GM19099 (cell line): ENCODE data around the gene SKIL.

Source experiments
- POLR2A ChIP-seq: IDR thresholded peaks from 3 replicates; pipeline ENCODE4 v1.6.1; 2011; ENCODE audit warnings: low read depth; ENCODE audit not compliant: insufficient read length; ENCODE audit errors: extremely low read depth

SKIL gene

DNA sequence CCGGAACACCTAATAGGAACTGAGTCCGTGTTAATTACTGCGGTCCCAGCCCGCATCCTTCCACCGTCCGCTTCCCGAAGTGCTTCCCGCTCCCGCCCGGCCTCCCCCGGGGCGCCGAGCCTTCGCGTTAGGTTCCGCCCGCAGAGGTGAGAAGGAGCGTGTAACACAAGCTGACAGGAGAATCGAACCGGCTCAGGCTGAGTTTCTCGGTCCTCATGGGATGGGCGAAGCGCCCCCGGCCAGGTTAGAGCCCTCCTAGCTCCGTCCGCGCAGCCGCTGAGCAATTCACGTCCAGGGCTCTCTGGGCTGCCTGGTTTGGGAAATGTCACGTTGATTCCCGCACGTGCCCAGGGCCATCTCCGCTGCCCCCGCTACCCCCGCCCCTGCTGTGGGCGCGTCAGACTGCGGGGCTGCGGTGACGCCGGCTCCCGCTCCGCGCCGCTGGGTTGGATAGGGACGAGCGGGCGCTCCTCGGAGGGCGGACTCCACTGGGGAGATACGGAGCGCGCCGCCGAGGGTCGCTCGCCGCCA is 62.1 kb downstream of the SKIL start:
- TF ChIP-seq POLR2A, result no peak

DNA sequence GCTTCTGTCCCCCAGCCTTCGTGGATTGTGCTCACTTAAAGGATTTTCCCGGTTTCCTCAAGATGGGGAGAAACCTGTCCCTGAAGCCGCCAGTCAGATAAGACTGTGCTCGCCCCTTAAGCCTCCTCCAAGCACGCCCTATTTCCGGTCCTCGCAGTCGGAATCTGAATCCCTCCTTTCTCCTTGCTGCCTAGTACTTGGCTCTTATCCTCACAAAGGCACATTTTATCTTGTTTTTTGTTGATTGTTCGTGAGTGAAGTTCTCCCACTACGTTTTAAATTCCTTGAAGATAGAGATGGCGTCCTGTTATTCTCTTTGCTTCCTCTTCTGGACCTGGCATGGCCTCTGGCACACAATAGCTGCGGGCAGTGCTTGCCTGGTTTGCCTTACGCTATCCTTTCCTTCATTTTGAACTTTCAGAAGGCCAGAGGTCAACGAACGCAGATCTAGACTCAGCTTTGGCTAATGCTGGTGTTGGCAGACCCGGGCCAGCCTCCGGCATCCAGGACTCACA is 62.8 kb downstream of the SKIL start:
- TF ChIP-seq POLR2A, result no peak

DNA sequence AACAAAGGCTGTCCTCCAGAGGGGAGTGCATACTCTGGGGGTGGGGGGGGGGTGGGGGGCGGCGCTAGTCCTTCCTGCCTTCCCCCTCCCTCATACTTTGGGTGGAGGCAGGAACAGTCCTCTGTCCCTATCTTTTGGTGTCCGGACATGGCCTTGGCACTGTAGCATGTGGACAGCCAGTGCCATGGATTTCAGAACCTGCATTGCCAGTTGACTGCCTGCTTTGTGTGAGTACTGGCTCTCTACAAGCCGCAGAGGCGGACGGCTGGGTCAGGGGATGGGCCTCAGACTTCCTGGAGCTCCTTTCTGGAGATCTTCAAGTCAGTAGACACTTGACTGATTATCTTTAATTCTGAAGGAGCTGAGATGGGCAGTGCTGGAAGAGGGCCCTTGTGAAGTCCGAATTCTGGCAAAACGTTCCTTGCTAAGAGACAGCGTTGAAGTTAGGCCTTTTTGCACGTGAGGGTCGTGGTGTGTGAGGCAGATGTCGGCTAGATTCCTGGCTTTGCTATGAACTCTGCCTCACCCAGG is 63.7 kb downstream of the SKIL start:
- TF ChIP-seq POLR2A, result no peak

DNA sequence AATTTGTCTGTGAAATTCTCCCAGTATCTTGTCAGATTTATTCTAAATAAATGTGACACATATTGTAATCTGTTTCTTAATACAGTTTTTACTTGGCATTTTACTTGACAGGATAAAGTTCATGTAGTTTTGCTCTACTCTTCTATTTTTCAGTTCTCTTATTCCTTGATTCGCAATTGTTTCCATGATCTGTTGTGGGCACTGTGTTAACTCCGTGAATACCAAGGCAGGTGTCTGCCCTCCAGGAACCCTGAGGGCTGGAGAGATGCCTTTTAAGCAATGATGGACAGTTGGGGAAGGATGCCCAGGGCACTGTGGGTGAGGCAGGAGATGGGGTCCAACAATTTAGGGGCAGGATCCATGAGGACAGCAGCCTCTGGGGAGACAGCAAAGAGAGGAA is 64.2 kb downstream of the SKIL start:
- TF ChIP-seq POLR2A, result no peak

DNA sequence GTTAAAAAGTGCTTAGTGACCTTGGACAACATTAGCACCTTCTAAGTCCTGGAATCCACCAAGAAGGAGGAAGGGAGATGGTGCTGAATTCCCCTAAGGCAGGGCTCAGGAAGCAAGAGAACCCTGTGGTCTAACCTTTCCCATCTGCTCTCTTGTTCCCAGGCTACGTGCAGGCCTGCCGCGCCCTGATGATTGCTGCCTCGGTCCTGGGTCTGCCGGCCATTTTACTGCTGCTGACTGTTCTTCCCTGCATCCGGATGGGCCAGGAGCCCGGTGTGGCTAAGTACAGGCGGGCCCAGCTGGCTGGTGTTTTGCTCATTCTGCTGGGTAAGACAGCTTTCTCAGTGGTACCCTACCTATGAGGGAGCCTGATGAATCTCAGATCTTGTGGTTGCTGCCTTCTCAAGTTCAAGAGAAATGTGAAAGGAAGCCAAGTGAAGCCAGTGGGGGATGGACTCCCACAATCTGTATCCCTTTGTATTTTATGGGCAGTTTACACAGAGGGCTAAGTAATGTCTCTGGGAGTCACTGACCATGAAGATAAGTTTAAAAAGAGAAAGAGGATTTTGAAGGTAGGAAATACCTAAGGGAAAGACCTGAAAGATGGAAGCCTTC is 65.6 kb downstream of the SKIL start:
- no peak for TF ChIP-seq POLR2A

DNA sequence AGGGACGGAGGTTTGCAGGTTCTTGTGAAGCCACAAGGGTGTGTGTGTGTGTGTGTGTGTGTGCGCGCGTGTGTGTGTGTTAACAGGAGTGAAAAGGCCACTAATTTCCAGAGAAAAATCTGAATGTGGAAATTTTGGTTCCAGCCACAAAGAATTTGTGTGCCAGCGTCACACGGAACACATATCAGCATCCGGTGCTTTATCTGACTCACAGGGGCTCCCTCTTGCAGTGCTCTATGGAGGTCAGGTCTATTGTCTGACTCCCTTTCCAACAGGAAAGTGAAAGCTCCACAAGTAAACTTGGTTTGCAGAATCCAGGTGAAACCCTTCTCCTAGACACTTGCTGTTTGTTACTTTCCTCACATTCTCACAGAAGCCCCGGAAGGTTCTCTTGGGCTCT is 67.4 kb downstream of the SKIL start:
- no peak for TF ChIP-seq POLR2A

DNA sequence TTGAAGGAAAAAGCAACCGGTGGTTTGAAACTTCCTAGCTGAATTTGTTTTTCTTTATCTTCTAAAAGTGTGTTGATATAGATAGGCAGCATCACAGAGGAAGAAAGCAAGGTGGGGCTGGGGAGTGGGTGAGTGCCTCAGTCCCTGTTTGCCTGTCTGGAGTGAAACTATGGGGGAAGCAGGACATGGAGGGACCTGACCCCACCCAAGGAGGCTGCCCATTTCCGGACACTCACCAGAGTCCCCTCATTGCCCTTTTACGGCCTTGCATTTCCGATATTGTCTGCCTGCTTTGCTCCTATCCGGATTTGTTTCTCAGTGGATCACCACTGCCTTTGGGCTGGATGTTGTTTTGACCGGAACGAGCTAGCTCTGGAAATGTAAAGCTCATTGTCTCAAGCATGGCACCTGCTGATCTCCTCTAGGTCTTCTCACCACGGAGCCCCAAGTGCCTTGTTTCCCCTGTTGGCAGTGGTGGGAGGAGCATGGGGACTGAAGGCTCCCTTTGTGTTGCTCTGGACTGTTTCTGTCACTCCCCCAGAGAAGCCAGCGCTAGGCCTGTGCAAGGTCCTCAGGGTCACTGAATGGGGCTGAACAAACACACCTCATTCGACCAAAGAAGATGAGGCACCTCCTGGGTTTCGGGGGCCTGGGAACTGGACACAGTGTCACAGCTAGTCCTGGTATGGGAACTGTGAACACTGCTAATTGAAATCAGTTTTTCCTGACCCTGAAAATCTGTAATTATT is 68.2 kb downstream of the SKIL start:
- TF ChIP-seq POLR2A, result no peak

DNA sequence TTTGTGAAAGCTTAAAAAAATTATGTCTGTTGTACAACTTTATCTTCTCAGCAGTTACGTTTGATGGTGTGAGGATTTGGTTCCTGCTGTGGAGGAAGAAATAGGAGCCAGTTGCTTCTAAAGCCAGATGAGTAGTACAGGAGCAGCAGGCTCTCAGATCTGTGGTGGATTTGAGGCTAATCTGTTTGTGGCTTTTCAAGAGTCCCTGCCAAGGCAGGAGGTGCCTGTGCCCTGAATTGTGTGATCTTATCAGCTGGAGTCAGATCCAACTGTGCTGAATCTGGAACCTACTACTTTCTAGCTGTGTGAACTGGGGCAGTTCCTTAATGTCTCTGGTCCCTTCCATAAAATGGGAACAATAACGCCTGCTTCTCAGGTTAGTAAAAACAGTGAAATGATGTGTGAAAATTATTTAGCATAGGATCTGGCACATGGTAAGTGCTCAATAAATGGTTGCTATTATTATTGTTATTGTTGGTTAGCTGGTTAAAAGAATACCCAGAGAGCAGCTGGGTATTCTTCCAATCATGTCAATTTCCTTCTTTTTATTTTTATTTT is 68.8 kb downstream of the SKIL start:
- no peak for TF ChIP-seq POLR2A

DNA sequence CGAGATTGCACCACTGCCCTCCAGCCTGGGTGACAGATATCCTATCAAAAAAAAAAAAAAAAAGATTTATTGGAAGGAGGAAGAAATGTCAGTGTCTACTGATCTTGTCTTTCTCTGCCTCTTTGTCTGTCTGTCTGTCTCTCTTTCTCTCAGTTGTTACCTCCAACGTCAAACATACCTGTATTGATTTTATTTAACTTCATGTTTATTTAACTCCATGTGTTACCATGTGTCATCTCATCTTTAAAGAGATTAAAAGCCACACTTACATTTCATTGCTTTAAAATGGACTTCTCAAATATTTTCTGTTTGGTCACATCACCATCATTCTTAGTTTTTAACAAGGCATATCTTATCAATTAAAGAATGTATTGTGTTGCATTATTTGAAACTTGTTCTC is 70.6 kb downstream of the SKIL start:
- no peak for TF ChIP-seq POLR2A

DNA sequence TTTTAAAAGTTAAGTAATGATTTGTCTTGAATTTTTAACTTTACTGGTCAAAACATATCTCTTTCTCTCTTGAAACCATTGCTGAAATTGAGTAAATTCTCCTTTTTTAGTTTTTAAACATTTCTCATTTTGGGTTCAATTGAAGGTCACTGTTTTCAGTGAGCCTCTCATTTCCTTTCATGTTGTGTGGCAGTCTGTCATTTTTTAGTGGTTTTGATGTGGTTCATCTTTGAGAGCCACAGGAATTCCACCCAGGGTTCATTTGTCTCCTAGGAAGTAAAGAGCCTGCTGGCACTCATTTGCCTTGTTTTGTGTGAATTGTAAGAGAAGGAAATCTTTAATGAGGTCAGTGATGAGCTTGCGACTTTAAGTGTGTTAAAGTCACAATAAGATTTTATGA is 71.5 kb downstream of the SKIL start:
- no peak for TF ChIP-seq POLR2A

DNA sequence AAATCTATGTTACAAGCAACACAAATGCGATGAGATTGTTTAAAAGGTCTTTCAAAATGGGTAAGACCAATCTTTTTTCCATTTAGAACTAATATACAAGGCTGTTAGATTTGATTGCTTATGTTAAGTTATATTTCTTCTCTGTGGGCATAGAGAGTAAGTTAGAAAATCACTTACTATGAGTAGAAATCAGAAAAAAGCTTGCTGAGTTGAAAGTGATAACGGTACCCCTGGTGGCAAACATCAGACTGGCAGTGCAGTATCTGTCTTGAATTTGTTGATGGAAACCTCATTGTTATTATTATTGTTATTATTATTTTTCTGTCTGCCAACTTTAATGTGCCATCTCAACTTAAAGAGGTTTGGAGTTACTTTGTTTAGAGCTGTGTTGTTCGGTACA is 73.5 kb downstream of the SKIL start:
- TF ChIP-seq POLR2A, result no peak

DNA sequence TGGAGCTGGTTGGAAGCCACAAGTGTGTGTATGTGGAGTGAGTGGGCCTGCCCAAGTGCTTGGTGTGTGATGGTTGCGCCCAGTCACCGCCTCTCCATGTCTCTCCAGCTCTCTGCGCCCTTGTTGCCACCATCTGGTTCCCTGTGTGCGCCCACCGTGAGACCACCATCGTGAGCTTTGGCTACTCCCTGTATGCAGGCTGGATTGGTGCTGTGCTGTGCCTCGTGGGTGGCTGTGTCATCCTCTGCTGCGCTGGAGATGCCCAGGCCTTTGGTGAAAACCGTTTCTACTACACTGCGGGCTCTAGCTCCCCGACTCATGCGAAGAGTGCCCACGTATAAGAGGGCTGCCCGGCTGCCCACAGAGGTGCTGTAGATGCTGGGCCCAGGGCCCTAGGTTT is 74.9 kb downstream of the SKIL start:
- no peak for TF ChIP-seq POLR2A

DNA sequence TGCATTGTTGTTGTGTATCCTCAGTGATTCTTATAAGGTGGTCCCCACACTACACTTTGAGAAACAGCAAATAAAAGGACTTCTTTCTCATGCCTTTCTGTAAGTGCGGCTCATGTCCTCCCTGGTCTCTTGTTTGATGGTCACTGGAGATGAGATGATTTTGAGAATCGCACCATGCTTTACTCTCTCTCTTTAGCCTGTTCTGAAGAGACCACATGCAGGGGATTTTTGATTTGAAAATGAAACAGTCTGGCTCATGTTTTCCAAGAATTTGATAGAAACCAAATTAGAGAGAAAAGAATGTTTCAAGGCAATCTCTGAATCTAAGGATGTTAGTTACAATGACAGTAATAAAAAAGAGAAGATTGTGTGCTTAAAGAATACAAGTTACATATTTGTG is 79.2 kb downstream of the SKIL start:
- TF ChIP-seq POLR2A, result no peak

DNA sequence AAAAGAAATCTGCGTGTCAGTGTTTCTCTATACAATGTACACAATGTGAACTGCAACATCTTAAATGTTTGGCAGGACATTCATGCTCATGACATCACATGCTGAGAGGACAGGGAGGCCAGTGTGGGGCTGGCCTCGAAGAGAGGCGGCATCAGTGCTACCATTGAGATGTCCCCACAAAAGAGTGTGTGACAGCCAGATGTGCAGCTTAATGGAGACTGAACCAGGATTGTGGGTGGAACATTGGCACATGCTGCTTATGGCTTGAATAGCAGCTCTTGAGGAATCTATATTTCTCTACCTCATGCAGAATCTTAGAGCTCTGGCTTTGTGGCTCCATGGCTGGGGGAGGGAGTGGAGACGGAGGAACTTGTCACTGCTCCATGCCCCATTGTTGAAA is 79.7 kb downstream of the SKIL start:
- no peak for TF ChIP-seq POLR2A

DNA sequence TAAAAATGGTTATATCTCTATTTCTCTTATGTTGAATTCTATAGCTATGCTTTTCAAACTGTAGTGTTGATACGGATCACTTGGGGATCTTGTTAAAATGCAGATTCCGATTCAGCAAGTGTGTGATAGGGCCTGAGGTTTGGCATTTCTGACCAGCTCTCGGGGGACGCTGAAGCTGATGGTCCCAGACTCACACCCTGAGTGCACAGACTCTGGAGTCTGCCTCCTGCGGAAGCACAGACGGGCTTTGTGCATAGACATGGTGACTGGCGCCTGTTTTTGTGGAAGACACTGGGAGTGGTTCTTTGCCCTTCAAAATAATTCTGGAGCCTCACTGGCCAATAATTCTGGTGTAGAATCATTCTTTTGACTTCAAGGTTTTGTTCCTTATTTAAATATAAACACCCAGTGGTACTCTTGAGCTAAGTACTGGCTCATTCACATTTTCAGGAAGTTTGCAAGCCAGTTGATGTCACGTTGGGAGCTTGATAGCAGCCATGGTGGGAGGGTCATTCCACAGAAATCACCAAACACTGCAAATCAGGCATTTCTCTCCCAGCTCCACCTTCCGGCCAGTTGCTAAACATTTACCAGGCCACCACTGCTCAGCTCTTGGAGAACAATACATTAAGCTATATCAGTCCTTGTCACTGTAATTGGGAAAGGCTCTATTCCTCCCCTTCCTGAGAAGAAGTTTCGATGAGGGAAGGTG is 80.3 kb downstream of the SKIL start:
- TF ChIP-seq POLR2A, result no peak
